Fibroblast of lung (primary cell): ENCODE measurements around the gene TAS2R10.

Experiments
- CTCF ChIP-seq, 2 donors: IDR thresholded peaks in 1 of 2; conservative IDR thresholded peaks in 1 of 2; 1 replicate in 1 of 2; 2 replicates in 1 of 2; pipeline ENCODE4 v1.5.1; 2011 to 2012; ENCODE audit warnings: low read length in 2 of 2, control low read depth in 1 of 2, inconsistent platforms in 1 of 2, low read depth in 1 of 2, mild to moderate bottlenecking in 1 of 2
- EZH2 ChIP-seq: IDR thresholded peaks from 2 replicates; pipeline ENCODE4 v1.5.1; 2012; ENCODE audit warnings: low read length, control low read depth, mild to moderate bottlenecking; ENCODE audit errors: missing control alignments

GRCh38 chr12:10838461-10838860 lies 12.3 kb upstream of the TAS2R10 start:
- TF ChIP-seq CTCF (conservative IDR thresholded peaks at IDR 0.05 in 1 of 2, IDR thresholded peaks at IDR 0.05 in 1 of 2; ENCODE audit: low read depth in 1 of 2, low read length in 2 of 2): no peak
- no peak for TF ChIP-seq EZH2
